ENCODE data around the gene SPR.

Gene SPR

DNA sequence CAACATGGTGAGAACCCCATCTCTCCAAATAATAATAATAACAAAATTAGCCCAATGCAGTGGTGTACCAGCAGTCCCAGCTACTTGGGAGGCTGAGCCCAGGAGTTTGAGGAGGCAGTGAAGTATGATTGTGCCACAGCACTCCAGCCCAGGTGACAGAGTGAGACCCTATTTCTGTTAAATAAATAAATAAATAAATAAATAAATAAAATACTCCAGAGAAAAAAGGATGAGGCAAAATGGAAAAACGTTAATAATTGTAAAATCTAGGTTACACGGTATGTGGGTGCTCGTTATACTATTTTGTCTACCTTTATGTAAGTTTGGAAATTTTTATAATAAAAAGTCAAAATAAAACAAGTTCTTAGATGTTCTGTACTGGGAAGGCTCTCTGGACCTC, 21.5 kb downstream of the SPR start:
- H3K4me3 ChIP-seq (ENCODE audit: low read depth, low read length), result no peak overlapping the region
- no peak for TF ChIP-seq CTCF (conservative IDR thresholded peaks at IDR 0.05; ENCODE audit: low read depth, low read length)
- DNase-seq (ENCODE audit: low read depth), result no peak

DNA sequence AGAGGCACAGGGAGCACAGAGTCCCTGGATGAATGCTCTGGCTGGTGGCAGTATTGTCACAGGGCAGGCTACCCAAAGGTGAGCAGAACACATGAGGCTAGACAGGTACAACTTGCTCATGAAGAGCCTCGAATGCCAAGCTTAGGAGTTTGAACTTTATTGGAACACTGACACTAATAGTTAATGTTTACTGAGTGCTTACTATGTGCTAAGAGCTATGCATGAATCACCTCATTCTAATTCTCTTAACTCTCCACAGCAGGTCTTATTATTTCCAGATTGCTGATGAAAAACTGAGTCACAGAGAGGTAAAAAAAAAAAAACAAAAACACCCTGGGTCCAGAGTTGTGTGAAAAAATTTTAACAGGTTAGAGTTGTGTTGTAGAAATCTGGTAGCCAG, 24.0 kb downstream of the SPR start:
- DNase-seq (ENCODE audit: low read depth), result no peak
- no peak for TF ChIP-seq CTCF (conservative IDR thresholded peaks at IDR 0.05; ENCODE audit: low read depth, low read length)
- H3K4me3 ChIP-seq (ENCODE audit: low read depth, low read length), result no peak overlapping the region

DNA sequence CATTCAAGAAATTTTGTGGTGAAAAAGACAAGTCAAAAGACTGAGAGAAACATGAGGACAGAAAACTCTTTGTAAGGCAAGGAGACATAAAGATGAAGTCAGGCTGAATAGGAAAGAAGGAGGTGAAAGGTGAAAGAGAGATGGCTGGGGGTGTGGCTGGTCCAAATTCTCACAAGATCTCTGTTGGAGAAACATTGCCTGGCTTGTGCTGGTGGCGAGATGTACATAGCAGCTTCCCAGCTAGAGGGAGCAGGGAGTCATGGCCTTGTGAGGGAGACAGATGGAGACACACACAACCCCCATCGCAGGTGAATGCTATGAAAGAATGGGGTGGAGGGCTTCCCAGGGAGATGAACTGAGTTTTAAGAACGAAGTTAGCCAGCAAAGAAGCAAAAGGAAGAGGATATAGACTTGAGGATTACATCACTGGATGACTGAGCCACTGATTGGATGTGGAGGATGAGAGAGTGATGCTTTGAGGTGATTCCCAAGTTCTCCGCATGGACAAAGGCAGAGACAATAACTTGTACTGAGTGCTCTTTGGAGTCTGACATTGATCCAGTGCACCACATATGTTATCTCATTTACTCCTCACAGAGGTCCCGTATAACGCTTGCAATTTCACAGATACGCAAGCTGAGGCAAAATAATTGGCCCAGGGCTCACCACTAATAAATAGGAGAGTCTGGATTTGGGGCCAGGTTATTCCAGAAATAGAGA, 26.4 kb downstream of the SPR start:
- peak; percentile 48 for TF ChIP-seq CTCF (conservative IDR thresholded peaks at IDR 0.05; ENCODE audit: low read depth, low read length)
- no peak for DNase-seq (ENCODE audit: low read depth)
- H3K4me3 ChIP-seq (ENCODE audit: low read depth, low read length), result no peak overlapping the region

DNA sequence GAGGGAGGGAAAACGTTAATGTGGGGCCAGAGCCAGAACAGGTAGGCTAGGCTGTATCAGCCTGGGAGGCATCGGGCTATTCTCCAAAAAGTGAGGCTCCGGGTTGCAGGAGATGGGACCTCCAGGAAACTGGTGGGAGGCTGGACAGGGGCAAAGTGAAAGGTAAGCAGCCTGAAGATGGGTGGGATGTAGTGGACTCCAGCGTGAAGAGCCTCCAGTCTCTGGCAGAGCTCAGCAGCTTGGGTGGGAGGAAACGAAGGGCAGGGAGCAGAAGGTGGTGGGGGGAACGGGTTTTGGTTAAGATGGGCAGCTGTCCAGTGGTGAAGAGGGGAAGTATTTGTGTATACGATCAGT, 27.0 kb downstream of the SPR start:
- TF ChIP-seq CTCF (conservative IDR thresholded peaks at IDR 0.05; ENCODE audit: low read depth, low read length), result no peak
- DNase-seq (ENCODE audit: low read depth), result no peak
- H3K4me3 ChIP-seq (ENCODE audit: low read depth, low read length), result no peak overlapping the region

DNA sequence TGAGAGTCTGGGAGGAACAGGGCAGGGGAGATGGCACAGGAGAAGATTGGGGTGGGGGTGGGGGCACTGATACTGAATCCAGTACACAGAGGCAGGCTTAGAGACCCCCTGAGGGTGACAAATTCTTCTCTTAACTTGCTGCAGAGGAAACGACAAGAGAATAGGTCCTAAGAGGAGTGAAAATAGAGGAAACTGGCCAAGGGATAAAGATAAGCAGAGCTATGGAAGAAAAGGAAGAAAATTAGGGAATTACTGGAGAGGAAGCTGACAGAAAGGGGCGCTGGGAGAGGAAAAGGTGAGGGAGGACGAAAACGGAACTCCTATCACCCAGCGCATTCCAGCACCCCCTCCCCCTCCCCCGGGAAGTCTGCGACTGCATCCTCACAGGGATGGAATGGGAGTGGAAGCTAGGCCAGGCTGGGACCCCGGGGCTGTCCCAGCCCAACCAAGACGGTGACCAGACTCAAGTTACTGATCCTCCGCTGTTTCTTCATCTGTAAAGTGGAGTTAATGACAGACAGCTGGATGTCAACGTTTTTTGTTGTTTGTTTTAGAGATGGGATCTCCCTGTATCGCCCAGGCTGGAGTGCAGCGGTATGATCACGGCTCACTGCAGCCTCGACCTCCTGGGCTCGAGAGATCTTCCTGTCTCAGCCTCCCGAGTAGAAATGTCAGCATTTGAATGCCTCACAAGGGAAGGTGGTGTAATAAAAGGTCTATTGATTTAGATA, 27.5 kb downstream of the SPR start:
- no peak for TF ChIP-seq CTCF (conservative IDR thresholded peaks at IDR 0.05; ENCODE audit: low read depth, low read length)
- no peak overlapping the region for H3K4me3 ChIP-seq (ENCODE audit: low read depth, low read length)
- DNase-seq (ENCODE audit: low read depth), result no peak

DNA sequence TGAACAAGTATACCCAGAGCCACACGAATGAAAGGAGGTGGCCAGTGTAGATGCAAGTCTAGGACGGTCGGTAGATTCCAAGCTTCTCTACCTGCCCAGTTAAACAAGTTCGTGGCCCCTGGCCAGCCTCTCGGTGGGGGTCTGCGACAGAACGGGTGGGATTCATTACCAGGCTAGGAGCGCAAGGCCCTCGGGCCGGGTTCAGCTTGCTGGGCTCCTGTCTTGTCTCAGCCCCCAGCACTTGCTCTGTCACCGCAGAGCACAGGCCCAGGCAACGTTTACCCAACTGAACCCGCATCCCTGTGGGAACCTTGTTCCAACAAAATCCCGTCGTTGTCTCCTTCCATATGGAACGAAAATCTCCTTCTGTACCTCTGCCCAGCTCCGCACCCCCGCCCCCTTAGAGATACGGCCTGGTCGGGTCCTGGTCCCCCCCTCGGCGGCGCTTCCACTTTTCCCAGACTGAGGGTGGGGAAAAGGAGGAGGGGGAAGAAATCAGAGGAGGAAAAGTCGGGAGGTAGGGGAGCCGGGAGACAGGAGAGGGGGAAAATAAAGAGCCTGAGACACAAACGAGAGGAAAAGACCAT, 28.2 kb downstream of the SPR start:
- H3K4me3 ChIP-seq (ENCODE audit: low read depth, low read length), result no peak overlapping the region
- no peak for TF ChIP-seq CTCF (conservative IDR thresholded peaks at IDR 0.05; ENCODE audit: low read depth, low read length)
- DNase-seq (ENCODE audit: low read depth), result no peak

Measured in choroid plexus epithelial cell (primary cell).